ENCODE results near the gene MYO9B.

MYO9B gene

GRCh38 chr19:17259118-17259780 lies 183.7 kb downstream of the MYO9B start:
- no peak overlapping the region for H3K4me3 ChIP-seq (ENCODE audit: low read depth, low read length)

GRCh38 chr19:17259934-17260333 lies 184.4 kb downstream of the MYO9B start:
- no peak overlapping the region for H3K4me3 ChIP-seq (ENCODE audit: low read depth, low read length)

GRCh38 chr19:17260842-17261325 lies 185.3 kb downstream of the MYO9B start:
- no peak overlapping the region for H3K4me3 ChIP-seq (ENCODE audit: low read depth, low read length)

DNA sequence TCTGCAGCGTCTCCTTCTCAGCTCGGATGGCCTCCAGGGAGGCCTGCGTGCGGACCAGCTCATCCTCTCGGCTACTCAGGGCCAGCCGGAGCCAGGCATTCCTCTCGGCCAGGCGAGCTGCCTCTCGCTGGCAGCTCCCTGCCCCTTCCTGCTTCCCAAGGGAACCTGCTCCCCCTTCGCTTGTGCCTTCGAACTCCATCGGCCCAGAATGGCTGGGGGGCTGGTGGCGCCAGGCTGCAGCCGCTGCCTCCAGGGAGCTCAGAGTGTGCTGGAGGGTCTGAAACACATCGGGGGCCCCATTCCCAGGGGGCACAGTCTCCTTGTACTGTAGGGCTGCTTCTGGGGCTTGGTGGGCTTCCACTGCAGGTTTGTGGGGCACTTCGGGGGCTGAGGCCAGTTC lies 187.0 kb downstream of the MYO9B start:
- no peak overlapping the region for H3K4me3 ChIP-seq (ENCODE audit: low read depth, low read length)
